Stimulated activated CD4-positive, alpha-beta T cell treated with anti-CD3 and anti-CD28 coated beads, Interleukin-1b, Interleukin-23, amount 100 ng/mL, for 48 hours (primary cell): ENCODE results near the gene CCDC167.

ENCODE experiments used
- DNase-seq: peaks from one replicate; pipeline ENCODE4 v3.0.0-alpha.2; 2020

CCDC167 gene

DNA sequence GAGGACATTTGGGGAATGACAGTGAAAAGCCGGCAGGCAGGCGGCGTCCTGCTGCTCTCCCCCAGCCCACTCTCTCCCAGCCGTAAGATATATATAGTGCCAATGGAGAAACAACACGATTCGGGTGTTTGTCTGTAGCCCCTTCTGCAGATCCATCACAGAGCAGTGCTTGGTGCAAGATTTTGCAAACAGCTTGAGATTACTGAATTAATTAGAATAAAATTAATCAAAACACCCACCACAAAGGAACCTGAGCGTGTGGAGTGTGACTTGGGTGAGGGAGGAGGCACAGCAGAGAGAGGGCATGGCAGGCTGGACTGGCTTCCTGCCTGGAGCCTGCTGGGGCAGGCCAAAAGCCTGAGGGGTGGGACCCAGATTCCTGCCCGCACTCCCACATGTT lies 28.8 kb upstream of the CCDC167 start:
- DNase-seq, result no peak

DNA sequence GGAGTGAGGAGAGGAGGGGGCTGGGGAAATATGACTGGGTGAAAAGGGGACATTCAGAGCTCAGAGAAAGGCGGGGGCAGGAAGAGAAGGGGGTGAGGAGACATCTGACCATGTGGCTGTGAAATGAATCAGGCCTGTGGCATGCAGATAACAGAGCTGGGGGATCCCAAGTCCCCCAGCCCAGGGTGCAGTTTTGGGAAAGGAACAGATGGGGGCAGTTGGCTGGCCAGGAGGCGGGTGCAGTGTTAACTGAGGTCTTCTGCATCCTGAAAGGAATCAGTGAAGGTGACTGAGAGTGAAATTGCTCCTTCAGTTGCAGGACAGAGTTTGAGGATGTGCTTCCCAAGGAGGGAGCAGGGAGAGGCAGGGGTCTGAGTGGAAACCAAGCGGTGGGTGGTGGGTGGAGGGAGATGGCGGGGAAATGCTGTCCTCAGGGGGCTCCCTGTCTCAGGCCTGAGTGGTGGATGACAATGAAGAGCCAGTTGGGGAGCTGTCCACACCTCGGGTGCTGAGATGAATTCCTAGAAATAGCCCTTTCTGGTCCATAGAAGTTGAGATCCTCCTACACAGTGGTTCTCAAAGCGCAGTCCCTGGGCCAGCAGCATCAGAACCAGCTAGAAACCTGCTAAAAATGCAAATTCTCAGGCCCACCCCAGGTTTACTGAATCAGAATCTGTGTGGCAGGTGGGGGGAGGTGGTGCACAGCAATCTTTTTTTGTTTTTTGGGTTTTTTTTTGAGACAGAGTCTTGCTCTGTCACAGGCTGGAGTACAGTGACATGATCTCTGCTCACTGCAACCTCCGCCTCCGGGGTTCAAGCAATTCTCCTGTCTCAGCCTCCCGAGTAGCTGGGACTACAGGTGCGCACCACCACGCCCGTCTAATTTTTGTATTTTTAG lies 26.0 kb upstream of the CCDC167 start:
- no peak for DNase-seq

DNA sequence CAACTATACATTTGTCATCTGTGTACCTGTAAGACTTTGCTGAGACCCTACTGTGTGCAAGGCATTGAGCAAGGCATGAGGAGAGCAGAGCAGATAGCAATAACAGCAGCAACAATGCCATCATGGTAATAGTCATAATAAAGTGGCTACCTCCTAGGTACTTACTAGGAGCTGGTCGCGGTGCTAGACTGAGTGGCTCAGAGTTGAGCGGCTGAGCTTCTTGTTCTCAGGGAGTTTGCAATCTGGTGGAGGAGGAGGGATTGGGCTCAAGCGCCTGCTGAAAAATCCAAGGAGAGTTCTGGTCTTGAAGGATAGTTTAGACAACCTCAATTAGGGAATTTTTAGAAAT lies 25.3 kb upstream of the CCDC167 start:
- no peak for DNase-seq

DNA sequence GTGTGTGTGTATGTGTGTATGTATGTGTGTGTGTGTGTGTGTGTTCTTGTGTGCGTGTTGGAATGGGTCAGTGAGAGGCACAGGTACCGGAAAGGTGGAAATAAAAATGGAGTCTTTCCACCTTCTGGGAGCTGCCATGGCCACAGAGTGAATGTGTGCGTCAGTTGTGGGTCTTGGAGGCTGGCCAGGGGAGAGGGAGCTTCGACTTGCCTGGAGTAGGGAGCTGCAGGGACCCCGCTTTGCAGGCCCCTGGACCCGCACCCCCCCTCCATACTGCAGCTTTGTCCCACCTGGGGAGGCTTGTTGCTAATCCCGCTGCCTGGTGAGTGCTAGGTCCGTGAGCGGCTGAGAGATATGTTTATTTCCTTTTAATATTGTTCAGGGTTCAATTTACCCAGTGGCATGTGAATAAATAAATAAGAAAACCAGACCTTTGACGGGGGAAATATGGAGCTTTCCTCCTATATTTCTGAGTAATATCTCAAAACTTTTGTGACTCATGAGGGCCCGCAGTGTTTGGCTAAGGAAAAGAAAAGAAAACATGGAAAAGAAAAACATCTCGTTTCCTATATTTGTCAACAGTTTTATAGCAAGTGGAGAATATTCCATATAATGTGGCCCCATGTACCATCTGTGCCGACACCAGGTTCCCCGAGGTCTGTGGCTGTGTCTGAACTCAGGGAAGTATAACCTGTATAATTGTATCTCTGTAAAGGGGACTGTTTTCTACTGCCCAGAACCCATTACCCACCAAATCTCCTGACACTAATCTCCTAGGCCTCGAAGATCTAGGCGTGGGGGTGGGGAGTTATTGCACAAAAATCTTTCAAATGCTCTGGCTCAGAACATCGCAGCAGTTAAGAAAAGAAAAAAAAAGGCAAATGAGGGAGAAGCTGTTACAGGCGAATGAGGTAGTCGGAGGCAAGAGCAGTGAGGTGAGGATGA lies 24.6 kb upstream of the CCDC167 start:
- no peak for DNase-seq

DNA sequence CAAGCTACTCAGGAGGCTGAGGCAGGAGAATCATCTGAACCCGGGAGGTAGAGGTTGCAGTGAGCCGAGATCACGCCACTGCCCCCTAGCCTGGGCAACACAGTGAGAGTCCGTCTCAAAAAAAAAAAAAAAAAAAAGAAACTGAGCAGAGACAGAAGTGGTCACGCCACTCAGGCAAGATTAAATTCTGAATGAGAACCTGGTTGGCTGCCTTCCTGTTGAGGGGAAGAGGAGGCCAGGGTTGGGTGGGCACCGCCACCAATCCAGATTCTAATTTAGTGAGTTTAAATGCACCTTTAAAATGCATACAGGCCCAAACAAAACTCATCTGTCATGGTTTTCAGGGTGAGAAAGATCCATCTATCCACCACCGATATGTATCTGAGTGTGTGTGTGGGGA lies 23.7 kb upstream of the CCDC167 start:
- no peak for DNase-seq

DNA sequence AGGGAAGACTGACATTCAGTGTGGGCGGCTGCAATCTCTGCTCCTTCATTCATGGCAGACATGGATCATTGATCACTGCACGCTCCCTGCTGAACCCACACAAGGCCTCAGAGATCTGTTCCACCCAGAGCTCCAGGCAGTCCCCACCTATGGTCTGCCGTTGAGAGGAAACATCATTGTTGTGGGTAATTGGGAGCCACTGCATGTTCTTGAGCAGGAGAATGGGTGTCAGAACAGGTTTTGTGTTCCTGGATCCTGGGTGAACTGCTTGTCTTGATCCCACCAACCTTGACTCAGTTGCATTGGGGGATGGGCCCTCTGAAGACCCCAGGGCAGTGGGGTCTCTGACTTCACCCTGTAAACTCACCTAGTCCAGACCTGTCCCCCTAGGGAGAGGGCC lies 23.1 kb upstream of the CCDC167 start:
- DNase-seq, result no peak

DNA sequence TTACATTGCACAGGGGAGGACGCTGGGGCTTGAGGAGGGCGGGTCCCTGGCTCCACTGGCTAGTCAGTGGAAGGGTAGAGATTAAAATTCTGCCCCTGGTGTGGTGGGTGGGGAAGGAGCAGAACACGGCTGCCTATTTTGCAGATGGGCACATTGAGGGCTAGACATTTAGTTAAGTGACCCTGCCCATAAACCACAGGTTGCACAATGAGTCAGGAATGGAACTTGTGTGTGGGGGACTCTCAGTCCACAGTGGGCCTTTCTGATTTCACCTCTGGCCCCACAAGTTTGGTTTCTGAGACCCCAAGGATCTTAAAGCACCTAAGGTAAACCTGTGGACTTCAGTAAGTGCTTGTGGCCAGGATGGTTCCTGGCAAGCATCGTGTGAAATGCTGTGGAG lies 22.0 kb upstream of the CCDC167 start:
- DNase-seq, result no peak

DNA sequence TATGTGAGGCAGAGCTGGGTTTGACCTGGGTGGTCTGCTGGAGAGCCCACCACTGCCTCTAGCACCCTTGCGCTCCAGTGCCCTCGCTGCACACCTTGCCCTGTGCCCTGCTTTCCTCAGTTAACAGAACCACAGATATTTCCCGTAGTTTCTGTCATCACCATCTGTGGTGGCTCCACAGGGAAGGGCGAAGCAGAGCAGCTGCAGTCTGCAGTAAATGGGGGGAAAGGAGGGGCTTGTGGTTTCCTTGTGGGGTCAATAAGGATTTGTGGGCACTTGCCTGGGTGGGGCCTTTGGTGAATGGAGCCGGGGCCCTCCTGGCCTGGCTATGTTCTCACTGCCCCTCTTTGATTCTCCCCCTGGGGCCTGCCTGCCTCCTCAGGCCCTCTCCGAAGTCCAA lies 21.2 kb upstream of the CCDC167 start:
- DNase-seq, result no peak

DNA sequence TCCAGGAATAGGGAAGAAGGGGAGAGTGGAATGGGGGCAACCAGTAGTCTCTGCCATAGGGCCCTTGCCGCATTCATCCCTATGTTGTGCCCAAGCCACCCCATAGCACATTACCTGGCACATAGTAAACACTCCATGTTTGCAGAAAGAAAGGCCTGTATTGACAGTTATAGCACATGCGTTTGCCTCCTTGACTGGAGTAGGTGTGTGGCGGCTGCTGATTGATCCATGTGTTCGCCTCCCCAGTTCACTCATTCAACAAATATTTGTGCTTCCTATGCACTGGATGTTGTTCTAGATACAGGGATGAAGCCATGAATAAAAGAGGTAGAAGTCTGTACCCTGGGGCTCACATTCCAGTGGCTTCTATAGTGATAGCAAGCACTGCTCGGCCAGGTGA lies 19.8 kb upstream of the CCDC167 start:
- DNase-seq, result no peak

DNA sequence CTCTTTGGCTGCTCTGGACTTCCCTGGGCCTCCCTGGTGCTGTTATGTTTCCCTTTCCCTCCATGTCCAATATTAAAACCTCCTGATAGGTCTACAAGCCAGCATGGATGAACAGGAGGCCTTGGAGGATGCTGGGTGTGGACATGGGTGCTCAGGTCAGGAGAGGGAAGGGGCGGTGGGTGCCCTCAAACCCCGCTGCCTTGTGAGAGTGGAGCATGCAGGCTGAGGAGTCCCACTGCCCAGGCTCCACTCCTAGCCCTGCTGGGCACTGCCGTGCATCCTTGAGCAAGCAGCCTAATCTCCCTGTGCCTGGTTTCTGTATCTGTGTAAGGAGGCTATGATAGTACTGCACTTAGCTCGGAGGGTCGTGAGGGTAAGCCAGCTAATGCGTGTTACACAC lies 18.4 kb upstream of the CCDC167 start:
- DNase-seq, result no peak

DNA sequence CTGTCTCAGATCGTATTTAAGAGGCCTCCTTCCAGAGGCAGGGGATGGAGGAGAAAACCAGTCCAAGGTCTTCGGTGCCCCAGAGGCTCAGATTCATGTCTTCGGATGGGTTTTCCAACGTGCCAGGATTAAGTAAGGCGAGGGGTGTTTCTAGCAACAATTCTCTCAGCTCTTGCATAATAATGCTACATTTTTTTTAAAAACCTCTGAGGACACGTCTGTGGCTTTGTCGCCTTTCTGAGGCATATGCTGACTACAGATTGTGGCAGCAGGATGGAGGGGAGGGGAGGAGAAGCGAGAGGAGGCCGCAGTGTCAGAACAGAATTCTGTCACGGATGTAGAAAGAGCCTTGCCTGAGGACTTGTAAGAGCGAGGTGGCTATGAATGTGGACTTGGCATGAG lies 17.7 kb upstream of the CCDC167 start:
- peak; percentile 82 for DNase-seq

DNA sequence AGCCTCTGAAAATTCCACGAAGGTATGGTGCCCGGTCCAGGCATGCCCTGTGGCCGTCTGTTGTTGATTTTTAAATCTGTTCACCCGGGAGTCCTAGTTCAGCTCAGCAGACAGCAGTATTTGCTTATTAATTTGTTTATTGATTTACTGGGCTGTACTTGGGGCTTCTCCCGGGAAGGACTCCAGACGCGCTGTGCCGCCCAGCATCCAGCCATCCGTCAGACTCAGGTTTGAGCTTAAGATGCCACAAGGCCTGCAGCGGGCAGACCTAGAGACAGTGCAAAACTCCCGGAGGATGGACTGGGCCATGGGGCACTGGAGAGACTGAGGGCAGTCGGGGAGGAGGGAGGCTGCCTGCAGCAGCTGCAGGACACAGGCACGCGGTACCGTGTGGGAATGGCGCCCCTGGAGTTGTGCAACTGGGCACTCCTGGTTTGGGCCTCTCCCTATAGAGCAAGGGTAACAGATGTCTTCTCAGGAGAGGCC lies 17.3 kb upstream of the CCDC167 start:
- DNase-seq, result no peak

DNA sequence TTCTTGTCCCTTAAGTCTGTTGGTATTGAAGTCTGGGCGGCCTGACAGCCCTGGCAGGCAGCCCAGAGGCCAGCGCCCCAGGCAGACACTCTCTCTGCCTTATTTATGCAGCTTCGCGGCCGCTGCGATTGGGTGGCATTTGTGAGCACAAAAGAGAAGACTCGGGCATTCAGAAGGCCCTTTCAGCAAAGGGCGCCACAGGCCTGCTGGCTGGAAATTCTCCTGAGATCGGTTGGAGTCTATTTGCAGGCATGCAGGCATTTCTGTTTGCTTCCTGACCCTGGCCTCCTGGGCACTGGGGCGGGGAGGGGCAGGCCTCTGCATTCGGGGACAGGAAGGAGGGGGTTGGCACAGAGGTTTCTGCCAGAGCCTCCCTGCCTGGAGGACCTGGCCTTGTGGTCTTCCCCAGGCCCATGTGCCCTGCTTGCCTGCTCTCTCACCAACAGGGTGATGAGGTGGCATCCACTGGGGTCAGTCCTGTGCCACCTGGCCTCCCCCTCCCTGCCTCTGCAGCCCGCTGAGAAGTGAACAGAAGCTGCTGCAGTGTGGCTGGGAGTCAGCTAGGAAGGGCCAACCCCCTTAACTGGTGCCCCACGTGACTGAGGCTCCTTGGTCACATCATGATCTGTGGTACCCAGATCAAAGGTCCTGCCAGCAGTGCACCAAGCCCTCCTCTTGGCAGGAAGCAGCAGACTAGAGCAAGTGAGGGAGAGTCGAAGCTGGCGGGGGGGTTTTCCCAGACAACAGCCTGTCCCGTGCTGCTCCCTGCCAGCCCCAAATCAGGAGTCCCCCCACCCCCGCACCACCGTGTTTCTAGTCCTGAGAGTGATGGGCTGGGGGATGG lies 16.6 kb upstream of the CCDC167 start:
- peak; percentile 91 for DNase-seq

DNA sequence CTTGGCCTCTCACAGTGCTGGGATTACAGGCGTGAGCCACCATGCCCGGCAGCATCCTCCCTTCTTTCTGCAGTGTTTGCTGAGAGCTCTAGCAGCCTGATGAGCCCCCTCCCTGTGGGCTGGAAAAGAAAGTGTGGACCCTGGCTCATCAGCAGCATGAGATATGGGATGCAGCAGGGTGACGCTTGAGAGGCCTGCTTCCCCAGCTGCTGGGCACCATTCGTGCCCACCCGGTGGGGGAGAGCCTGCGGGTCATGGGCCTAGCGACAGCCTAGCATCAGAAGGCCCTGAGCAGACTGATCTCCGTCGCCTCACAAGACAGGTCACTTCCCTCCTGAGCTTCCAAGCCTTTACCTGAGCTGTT lies 16.0 kb upstream of the CCDC167 start:
- DNase-seq, result no peak

DNA sequence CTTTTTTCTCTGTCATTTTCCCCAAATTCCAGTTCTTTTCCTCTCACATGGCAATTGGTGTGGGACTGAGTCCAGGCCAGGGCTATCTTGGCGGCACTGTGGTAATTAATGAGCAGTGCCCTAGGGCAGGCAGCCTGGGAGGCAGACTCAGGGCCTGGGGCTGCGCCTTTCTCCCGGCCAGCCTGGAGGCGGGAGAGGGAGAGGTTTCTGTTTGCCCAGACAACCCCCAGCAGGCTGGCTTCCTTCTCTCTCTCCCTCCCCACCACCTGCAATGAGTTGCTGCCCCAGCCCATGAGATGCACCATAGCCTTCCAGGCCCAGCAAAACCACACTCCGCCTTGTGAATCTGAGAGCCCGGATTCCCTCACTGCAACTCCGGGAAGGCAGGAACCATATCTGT lies 15.1 kb upstream of the CCDC167 start:
- no peak for DNase-seq

DNA sequence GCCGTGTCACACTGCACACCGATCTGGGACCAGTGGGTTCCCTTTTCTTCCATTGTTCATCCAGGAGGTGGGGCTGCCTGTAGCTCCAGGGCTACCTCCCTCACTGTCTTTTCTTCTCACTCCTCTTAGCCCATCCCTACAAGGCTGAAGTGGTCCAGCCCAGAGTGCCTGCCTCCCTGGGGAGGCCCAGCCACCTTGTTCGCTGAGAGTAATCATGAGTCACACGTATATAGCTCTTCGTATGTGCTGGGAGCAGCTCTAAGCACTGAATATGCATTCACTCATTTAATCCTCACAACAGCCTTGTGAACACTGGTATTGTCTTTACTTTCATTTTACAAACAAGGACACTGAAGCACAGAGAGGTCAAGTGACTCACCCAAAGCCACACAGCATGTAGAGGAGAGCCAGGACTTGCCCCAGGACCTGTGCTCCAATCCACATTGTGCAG lies 14.7 kb upstream of the CCDC167 start:
- DNase-seq, result peak; percentile 69

DNA sequence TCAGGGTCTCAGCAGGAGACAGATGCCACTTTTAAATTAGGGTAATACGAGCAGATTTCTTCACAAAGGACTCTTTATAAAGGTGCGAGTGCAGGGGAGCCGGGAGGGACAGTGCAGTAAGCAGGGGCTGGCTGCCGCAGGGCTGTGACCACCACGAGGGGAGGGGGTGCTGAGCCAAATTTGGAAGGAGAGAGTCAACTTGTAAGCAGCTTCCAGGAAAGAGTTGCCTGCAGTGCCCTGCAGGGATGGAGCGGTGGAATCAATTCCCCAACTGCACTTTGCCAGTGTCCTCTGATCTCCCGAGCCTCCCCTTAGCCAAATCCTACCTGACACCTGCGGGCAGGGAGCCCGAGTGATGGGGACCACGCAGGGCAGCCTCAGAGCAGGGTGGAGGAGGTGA lies 13.9 kb upstream of the CCDC167 start:
- DNase-seq, result no peak

DNA sequence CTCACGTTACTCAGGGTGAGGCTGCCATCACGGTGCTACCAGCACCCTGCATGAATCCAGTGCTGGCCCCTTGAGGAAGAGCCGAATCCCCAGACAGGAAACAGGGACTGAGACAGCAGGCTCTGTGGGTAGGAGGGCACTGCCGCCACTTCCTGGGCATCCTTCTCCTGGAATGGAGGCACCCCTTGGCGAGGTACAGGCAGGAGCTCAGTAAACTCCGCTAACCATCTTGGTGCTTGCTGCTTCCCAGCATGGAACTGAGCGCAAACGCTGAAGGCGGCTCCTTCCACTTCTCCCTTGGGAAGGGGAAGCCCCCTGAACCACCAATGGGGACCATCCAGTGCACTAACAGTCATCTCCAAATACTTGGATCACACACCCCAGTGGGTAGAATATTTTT lies 13.5 kb upstream of the CCDC167 start:
- DNase-seq, result no peak

DNA sequence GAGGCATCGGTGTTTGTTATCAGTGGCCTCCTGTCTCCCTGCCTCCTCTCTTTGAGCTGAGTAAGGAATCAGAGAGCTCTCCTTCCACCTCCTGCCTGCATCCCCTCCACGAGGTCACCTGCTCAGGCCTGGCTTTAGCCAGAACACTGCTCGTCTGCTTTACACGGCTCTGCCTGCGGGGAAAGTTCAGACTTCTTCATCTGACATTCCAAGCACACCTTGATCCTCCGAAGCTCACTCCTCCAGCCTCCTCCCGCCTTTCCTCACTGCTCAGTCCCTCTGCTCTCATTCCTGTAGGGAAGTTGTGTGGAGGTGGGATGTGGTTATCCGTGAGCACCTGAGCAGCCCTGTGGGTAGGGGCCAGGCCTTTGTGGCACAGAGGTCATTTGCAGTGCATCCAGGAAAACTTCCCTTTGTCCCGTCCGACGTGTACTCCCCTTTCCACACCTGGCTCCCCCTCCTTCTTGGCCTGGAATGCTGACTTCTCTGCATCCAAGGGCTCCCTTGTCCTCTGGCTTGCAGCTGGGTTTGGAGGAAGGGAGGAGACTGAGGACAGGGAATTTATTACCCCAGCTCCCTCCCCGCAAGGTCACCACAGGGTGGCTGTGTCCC lies 12.8 kb upstream of the CCDC167 start:
- no peak for DNase-seq

DNA sequence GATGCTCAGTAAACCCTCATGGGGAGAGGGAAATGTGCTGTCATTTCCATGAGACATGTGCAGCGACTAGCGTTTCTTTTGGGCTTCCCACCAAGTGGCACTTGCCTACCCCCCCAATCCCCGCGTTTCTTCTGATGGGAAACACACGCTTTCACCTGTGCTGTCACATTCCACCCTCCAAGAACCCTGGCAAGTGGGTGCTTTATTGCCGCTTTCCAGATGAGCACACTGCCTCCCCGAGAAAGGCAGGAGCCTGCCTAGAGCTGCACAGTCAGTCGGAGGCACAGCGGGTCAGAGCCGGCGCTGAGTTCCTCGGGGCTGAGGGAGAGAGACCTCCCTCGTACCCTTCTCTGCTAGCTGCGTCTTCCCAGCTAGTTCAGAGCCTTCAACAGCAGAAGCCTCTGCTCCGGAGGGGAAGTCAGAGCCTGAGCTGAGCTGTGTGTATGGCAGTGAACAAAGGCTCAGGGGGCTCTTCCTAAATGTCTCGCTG lies 12.3 kb upstream of the CCDC167 start:
- DNase-seq, result no peak

DNA sequence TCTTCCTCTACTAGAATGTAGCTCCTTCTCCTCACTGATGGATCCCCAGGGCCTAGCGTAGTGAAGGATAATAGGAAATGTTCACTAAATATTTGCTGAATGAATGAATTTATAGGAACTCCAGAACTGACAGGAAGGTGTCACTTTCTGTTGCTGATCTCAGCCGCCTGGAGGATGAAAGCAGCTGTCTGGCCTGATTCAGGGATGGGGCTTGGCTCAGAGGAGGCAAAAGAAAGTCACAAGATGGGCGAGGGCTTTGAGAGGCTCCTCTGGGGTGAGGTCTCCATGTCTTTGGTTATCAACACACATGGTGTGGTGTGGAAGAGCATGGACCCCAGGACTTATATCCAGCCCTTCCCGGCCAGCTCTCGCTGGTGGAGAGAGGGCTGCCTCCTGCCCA lies 11.5 kb upstream of the CCDC167 start:
- no peak for DNase-seq

DNA sequence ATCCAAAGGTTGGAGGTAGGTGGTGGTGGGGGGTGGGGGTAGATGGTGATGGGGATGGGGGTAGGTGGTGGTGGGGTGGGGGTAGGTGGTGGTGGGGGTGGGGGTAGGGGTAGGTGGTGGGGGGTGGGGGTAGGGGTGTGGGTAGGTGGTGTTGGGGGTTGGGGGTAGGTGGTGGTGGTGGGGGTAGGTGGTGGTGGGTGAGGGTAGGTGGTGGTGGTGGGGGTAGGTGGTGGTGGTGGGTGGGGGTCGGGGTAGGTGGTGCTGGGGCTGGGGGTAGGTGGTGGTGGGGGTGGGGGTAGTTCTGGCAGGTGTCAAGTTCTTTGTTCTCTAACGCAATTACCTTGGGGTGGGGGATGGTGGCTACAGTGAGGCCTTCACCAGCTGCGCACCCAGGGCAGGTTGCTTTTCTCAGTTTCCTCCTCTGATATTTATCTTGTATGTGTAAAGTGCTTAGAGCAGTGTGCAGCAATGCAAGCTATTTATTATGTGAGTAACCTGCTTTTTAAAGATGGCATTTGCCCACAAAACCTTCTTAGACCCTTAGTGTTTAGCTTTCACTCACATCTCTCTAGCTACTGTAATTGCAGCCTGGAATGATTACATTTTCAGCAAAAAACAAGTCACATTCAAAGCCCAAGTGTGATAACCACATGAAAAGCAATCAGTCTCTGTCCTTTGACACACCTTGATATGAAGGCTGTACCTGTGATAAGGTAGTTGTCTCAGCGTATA lies 8.2 kb upstream of the CCDC167 start:
- peak; percentile 41 for DNase-seq
